GM12878 (cell line): ENCODE data around the gene LAYN. TPM values are rescaled to one million over a fixed set of nuclear protein-coding genes. Genes with fewer than 3 reads are reported as not detected.

Experiments
- ATAC-seq: fragments of 200-7000 bp; cut with Tn5 transposase; 3 replicates; pipeline ENCODE4 v1.9.1; 2020; ENCODE audit warnings: mild to moderate bottlenecking, moderate library complexity
- BruUV-seq: library from RNA; stranded (reverse); fragments of 400-500 nt; replicated peaks from 2 replicates; lab custom pipeline; 2021; lab: Mats Ljungman, UMichigan
- CTCF ChIA-PET: fragments of 300-600 bp; sonication (Branson Sonifier 250); formaldehyde crosslinking; extraction: SDS; loops from one replicate; lab custom pipeline; 2021; ENCODE audit warnings: inconsistent platforms; lab: Yijun Ruan, JAX
- POLR2A ChIA-PET: fragments of 350-600 bp; formaldehyde crosslinking; extraction: SDS; loops from one replicate; lab custom pipeline; 2021; ENCODE audit warnings: inconsistent platforms; lab: Charles Lee
- RAD21 ChIA-PET: fragments of 300-600 bp; sonication (Branson Sonifier 250); formaldehyde crosslinking; loops from one replicate; lab custom pipeline; 2023; ENCODE audit warnings: antibody characterized with exemption; ENCODE audit not compliant: unreplicated experiment; lab: Charles Lee
- SMC1A ChIA-PET: fragments of 300-600 bp; sonication (Branson Sonifier 250); formaldehyde crosslinking; loops from one replicate; lab custom pipeline; 2023; ENCODE audit not compliant: unreplicated experiment, uncharacterized antibody; lab: Charles Lee
- DNase-seq: peaks from one replicate; pipeline ENCODE4 v3.0.0-alpha.2; 2011; ENCODE audit warnings: low read depth, low spot score
- FAIRE-seq: peaks from 3 replicates; lab custom pipeline; 2011; peaks lifted over from hg19 to GRCh38; lab: Jason Lieb, UNC
- H2AFZ ChIP-seq: 2 replicates; pipeline ENCODE4 v1.6.0; 2011; ENCODE audit warnings: low read depth, low read length, control low read depth; ENCODE audit not compliant: control insufficient read depth
- H3K27ac ChIP-seq: 2 replicates; pipeline ENCODE4 v1.5.1; 2011; ENCODE audit warnings: control low read depth; ENCODE audit not compliant: control insufficient read depth, insufficient read depth
- H3K27me3 ChIP-seq, 2 experiments: replicated peaks in 1 of 2; 2 replicates each; pipeline versions ENCODE4 v1.6.0 to v1.6.1; 2011; ENCODE audit warnings: low read length in 1 of 2; ENCODE audit not compliant: control insufficient read depth in 2 of 2, insufficient read depth in 2 of 2
- H3K36me3 ChIP-seq, 2 experiments: 2 replicates each; pipeline ENCODE4 v1.5.1; 2011; ENCODE audit warnings: low read length in 1 of 2; ENCODE audit not compliant: control insufficient read depth in 2 of 2, insufficient read depth in 2 of 2
- H3K4me1 ChIP-seq: 2 replicates; pipeline ENCODE4 v1.6.1; 2011; ENCODE audit warnings: mild to moderate bottlenecking, low read length, moderate library complexity, mixed read lengths; ENCODE audit not compliant: control insufficient read depth, insufficient read depth
- H3K4me2 ChIP-seq: 2 replicates; pipeline ENCODE4 v1.6.0; 2011; ENCODE audit warnings: control low read depth; ENCODE audit not compliant: control insufficient read depth, insufficient read depth
- H3K4me3 ChIP-seq: fragments of 200-600 bp; sonication (generic); 2 replicates; pipeline ENCODE4 v1.5.1; 2016
- H3K79me2 ChIP-seq: 2 replicates; pipeline ENCODE4 v1.6.0; 2011; ENCODE audit warnings: low read length; ENCODE audit not compliant: control insufficient read depth, insufficient read depth
- H3K9ac ChIP-seq: 2 replicates; pipeline ENCODE4 v1.8.0; 2011; ENCODE audit warnings: low read length, control low read depth, mixed read lengths; ENCODE audit not compliant: control insufficient read depth, insufficient read depth
- H3K9me3 ChIP-seq: replicated peaks from 3 replicates; pipeline ENCODE4 v1.5.1; 2011; ENCODE audit warnings: mild to moderate bottlenecking, low read length; ENCODE audit not compliant: control insufficient read depth, insufficient read depth
- H4K20me1 ChIP-seq: 2 replicates; pipeline ENCODE4 v1.6.0; 2011; ENCODE audit not compliant: control insufficient read depth, insufficient read depth
- EED ChIP-seq: sonication (generic); IDR thresholded peaks from 2 replicates; pipeline ENCODE4 v1.6.1; 2016; ENCODE audit warnings: antibody characterized with exemption, low read depth
- HDAC2 ChIP-seq: fragments of 200-600 bp; sonication (generic); IDR thresholded peaks from 2 replicates; pipeline ENCODE4 v1.6.1; 2017
- KAT2A ChIP-seq: conservative IDR thresholded peaks from 2 replicates; pipeline ENCODE4 v1.6.1; 2011; ENCODE audit warnings: low read depth, low read length; ENCODE audit not compliant: control insufficient read depth
- SP1 ChIP-seq: IDR thresholded peaks from one replicate; pipeline ENCODE4 v1.6.1; 2011; ENCODE audit warnings: low read depth, low read length
- SUZ12 ChIP-seq: fragments of 200-600 bp; sonication (generic); IDR thresholded peaks from one replicate; pipeline ENCODE4 v1.6.1; 2018; ENCODE audit warnings: antibody characterized with exemption, mild to moderate bottlenecking; ENCODE audit not compliant: unreplicated experiment
- ZZZ3 ChIP-seq: IDR thresholded peaks from 2 replicates; pipeline ENCODE4 v1.6.1; 2011; ENCODE audit warnings: low read depth; ENCODE audit not compliant: control insufficient read depth, insufficient read length
- WGBS: methylation state at CpG from one replicate; pipeline ENCODE4 v1.1.6; 2016; ENCODE audit warnings: low lambda C conversion rate; ENCODE audit not compliant: insufficient replicate concordance, insufficient coverage; ENCODE audit errors: missing lambda C conversion rate; 5-methylcytosine and 5-hydroxymethylcytosine counted together
- in situ Hi-C: fragments of 300-500 bp; cut with MboI; formaldehyde crosslinking; loops from 9 replicates; pipeline ENCODE4 v1.14.3; 2018; ENCODE audit warnings: mixed read lengths
- intact Hi-C: fragments of 100-400 bp; cut with micrococcal nuclease; formaldehyde crosslinking; loops from one replicate; pipeline ENCODE4 v1.14.2; 2022; ENCODE audit not compliant: unreplicated experiment
- polyA plus RNA-seq, 11 experiments: library from polyadenylated mRNA; depleted of rRNA in 4 of 11; unstranded in 6 of 11; stranded (reverse) in 5 of 11; fragments of >200 nt; fragmentation: Nextera tagmentation in 4 of 11; fragmentation: Illumina TruSeq in 1 of 11; extraction: Ambion mirVana in 4 of 11; extraction: Trizol in 1 of 11; gene quantifications; 1 replicate in 1 of 11; 2 replicates in 10 of 11; pipeline versions ENCODE4 v1.2.1 to v1.2.3, GENCODE V29; 2011 to 2016; ENCODE audit warnings: inconsistent platforms in 2 of 11, missing spikeins in 2 of 11, low read depth in 1 of 11
- total RNA-seq, 4 experiments: library from RNA; depleted of rRNA in 3 of 4; stranded (reverse); fragments of >200 nt in 3 of 4; fragmentation: Illumina TruSeq in 1 of 4; extraction: Trizol in 1 of 4; gene quantifications; 2 replicates each; pipeline versions ENCODE4 v1.2.1 to v1.2.3, GENCODE V29; 2013 to 2021

The LAYN gene
- total and polyA plus RNA-seq, 10 of the 15 experiments (the other 5 are each of a cell fraction or from before 2014, with no cell fraction given) = 0.06 to 0.14 (median 0.10) TPM; not detected in 7

DNA sequence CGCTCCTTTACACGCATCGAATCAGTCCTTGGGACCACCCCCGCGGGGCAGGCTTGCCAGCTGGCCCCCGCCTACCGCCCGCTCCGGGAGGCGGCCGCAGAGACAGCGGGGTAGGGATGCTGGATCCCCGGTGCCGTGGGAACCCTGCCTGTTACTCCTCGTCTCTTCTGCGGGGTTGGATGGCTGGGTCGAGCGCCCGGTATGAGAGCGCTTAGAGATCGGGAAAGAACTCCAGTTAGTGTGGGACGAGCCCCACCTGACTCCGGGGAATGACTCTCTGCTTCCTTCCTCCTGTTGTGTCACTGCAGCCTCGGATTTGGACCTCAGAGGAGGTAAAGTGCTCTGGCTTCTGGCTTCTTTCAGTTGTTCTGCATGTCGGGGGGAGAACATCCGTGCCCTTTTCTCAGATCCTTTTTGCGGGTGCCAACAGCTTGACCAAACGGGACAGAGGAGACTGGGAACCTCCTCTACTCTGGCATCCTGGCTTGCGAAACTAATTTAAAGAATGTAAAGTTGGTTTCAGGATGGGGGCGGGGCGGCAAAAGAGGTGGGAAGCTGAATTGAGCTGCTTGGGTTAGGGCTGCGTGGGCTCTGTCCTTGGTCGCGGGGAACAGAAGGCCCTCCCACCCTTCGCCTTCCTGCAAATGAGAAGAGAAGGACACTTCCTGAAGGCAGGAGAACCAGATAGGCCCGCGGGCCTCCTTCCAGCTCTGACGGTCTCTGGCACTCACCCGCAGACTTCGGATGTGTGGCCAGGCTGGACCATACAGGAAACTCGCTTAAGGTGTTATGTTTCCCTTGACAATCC is 938 bp downstream of the LAYN start:
- no peaks in the 10 kb centered on the region for H3K36me3 ChIP-seq
- 16% methylated on average over 40 of the region's 41 CpGs for WGBS
- no peak overlapping the region for H3K27ac ChIP-seq
- BruUV-seq = no TSS peak
- H3K4me3 ChIP-seq = no peak overlapping the region
- intact Hi-C loops = no loop called here
- CTCF ChIA-PET = no interaction called here
- no peaks in the 10 kb centered on the region for H3K79me2 ChIP-seq
- H3K4me2 ChIP-seq = no peak overlapping the region
- H3K4me1 ChIP-seq = peaks cover 3% of the 10 kb centered on the region; the same call in 1 of the 2 replicates
- no peak for FAIRE-seq
- POLR2A ChIA-PET = no interaction called here
- ATAC-seq = no peak
- no peak overlapping the region for H2AFZ ChIP-seq
- no peak overlapping the region for H3K9ac ChIP-seq
- SMC1A ChIA-PET = no interaction called here
- TF ChIP-seq SP1 = no peak
- TF ChIP-seq SUZ12 = peak; percentile 91
- DNase-seq = no peak
- no peaks in the 10 kb centered on the region; the same call in 2 of the 3 replicates for H3K9me3 ChIP-seq
- in situ Hi-C loops = no loop called here
- H4K20me1 ChIP-seq = no peaks in the 10 kb centered on the region; the same call in 1 of the 2 replicates
- RAD21 ChIA-PET = no interaction called here
- H3K27me3 ChIP-seq = peaks cover 7 to 34% of the 10 kb centered on the region in 2 experiments

- no peak overlapping the region for H3K9ac ChIP-seq
- CTCF ChIA-PET = no interaction called here
- FAIRE-seq (no peak), ATAC-seq (no peak), DNase-seq (no peak)
- POLR2A ChIA-PET = no interaction called here
- H4K20me1 ChIP-seq = no peaks in the 10 kb centered on the region; the same call in 1 of the 2 replicates
- WGBS = 50% methylated on average over 10 of the region's 10 CpGs
- TF ChIP-seq EED (no peak), ZZZ3 (no peak), HDAC2 (no peak), KAT2A (no peak)
- SMC1A ChIA-PET = interaction anchor here (1.5 kb wide), 1 partner anchor 36 kb away, joined by 3 read pairs; no protein-coding TSS in a partner anchor
- H3K27ac ChIP-seq = no peak overlapping the region
- intact Hi-C loops = no loop called here
- H3K36me3 ChIP-seq = no peaks in the 10 kb centered on the region
- no peak overlapping the region for H3K4me3 ChIP-seq
- RAD21 ChIA-PET = interaction anchor here (1.2 kb wide), 1 partner anchor 10 kb away, joined by 4 read pairs; no protein-coding TSS in a partner anchor
- in situ Hi-C loops = no loop called here
- BruUV-seq = no TSS peak
- peaks cover 3% of the 10 kb centered on the region; the same call in 1 of the 2 replicates for H3K4me1 ChIP-seq
- H2AFZ ChIP-seq = no peak overlapping the region
- H3K79me2 ChIP-seq = no peaks in the 10 kb centered on the region
- H3K4me2 ChIP-seq = no peak overlapping the region
- no peaks in the 10 kb centered on the region; the same call in 2 of the 3 replicates for H3K9me3 ChIP-seq
- peaks cover 7 to 37% of the 10 kb centered on the region in 2 experiments for H3K27me3 ChIP-seq
Observed at GRCh38 chr11:111542606-111543275, 2.2 kb downstream of the LAYN start.
